IMR-90 (cell line): ENCODE results near the gene FAT1. TPM values are rescaled to one million over a fixed set of nuclear protein-coding genes. Genes with fewer than 3 reads are reported as not detected.
"Not testable (repeated sequence)": the region's sequence is repeated elsewhere in the genome, so short reads cannot be mapped to it uniquely, and the experiment has no call there.

Experiments used
- ATAC-seq: fragments of 200-7000 bp; cut with Tn5 transposase; 2 replicates; pipeline ENCODE4 v1.9.1; 2020; ENCODE audit warnings: low read depth, mild to moderate bottlenecking, moderate library complexity
- BruUV-seq: library from RNA; stranded (reverse); fragments of 400-500 nt; replicated peaks from 2 replicates; lab custom pipeline; 2021; lab: Mats Ljungman, UMichigan
- CTCF ChIA-PET: fragments of 300-600 bp; formaldehyde crosslinking; extraction: SDS; loops from one replicate; lab custom pipeline; 2021; ENCODE audit warnings: antibody characterized with exemption; lab: Yijun Ruan, JAX
- POLR2A ChIA-PET: fragments of 300-600 bp; sonication (Branson Sonifier 250); formaldehyde crosslinking; loops from one replicate; lab custom pipeline; 2022; ENCODE audit warnings: antibody characterized with exemption; ENCODE audit not compliant: unreplicated experiment; lab: Charles Lee
- DNase-seq: peaks from one replicate; pipeline ENCODE4 v3.0.0; 2013
- H2AFZ ChIP-seq: replicated peaks from 2 replicates; pipeline ENCODE3; 2013; ENCODE audit warnings: low read length, mild to moderate bottlenecking; ENCODE audit not compliant: poor library complexity
- H2AK5ac ChIP-seq: 2 replicates; pipeline ENCODE4 v1.6.1; 2013; ENCODE audit warnings: low read depth, low read length, inconsistent platforms
- H2AK9ac ChIP-seq: replicated peaks from 2 replicates; pipeline ENCODE3; 2013; ENCODE audit warnings: mild to moderate bottlenecking, low read depth, low read length, moderate library complexity; ENCODE audit not compliant: poor library complexity
- H2BK120ac ChIP-seq: 2 replicates; pipeline ENCODE4 v1.6.1; 2013; ENCODE audit warnings: low read depth, low read length, inconsistent platforms
- H2BK15ac ChIP-seq: 3 replicates; pipeline ENCODE4 v1.6.1; 2013; ENCODE audit warnings: low read depth, low read length, inconsistent platforms
- H2BK20ac ChIP-seq: 2 replicates; pipeline ENCODE4 v1.6.1; 2013; ENCODE audit warnings: low read depth, mild to moderate bottlenecking, inconsistent platforms, low read length, moderate library complexity
- H2BK5ac ChIP-seq: 2 replicates; pipeline ENCODE4 v1.6.1; 2013; ENCODE audit warnings: mild to moderate bottlenecking, low read depth, low read length, inconsistent platforms; ENCODE audit not compliant: poor library complexity, severe bottlenecking
- H3K14ac ChIP-seq: replicated peaks from 2 replicates; pipeline ENCODE4 v1.6.1; 2013; ENCODE audit warnings: low read depth, low read length, inconsistent platforms
- H3K18ac ChIP-seq: 2 replicates; pipeline ENCODE4 v1.6.1; 2013; ENCODE audit warnings: low read depth, low read length, control low read depth
- H3K23ac ChIP-seq: 2 replicates; pipeline ENCODE4 v1.6.1; 2013; ENCODE audit warnings: low read depth, low read length, inconsistent platforms
- H3K27ac ChIP-seq: 2 replicates; pipeline ENCODE4 v1.5.1; 2013; ENCODE audit warnings: mild to moderate bottlenecking, control low read depth, low read length; ENCODE audit not compliant: insufficient read depth
- H3K27me3 ChIP-seq: 2 replicates; pipeline ENCODE4 v1.6.1; 2013; ENCODE audit warnings: low read length; ENCODE audit not compliant: control insufficient read depth, insufficient read depth
- H3K36me3 ChIP-seq: 2 replicates; pipeline ENCODE4 v1.6.1; 2013; ENCODE audit warnings: low read length, mixed read lengths; ENCODE audit not compliant: control insufficient read depth, insufficient read depth
- H3K4ac ChIP-seq: 2 replicates; pipeline ENCODE4 v1.6.1; 2013; ENCODE audit warnings: low read depth, low read length, inconsistent platforms
- H3K4me1 ChIP-seq: 2 replicates; pipeline ENCODE4 v1.6.1; 2013; ENCODE audit warnings: low read length, mixed read lengths; ENCODE audit not compliant: control insufficient read depth, insufficient read depth
- H3K4me2 ChIP-seq: 2 replicates; pipeline ENCODE4 v1.6.1; 2013; ENCODE audit warnings: low read depth, mild to moderate bottlenecking, control low read depth, low read length, moderate library complexity
- H3K4me3 ChIP-seq: 2 replicates; pipeline ENCODE4 v1.5.1; 2013; ENCODE audit warnings: low read depth, mild to moderate bottlenecking, control low read depth, low read length, moderate library complexity; ENCODE audit not compliant: insufficient read depth
- H3K56ac ChIP-seq: 2 replicates; pipeline ENCODE4 v1.6.1; 2013; ENCODE audit warnings: low read length, inconsistent platforms; ENCODE audit not compliant: insufficient read depth; ENCODE audit errors: extremely low read depth
- H3K79me1 ChIP-seq, 2 experiments: 2 replicates each; pipeline ENCODE4 v1.6.1; 2013; ENCODE audit warnings: low read length in 2 of 2, inconsistent platforms in 1 of 2, low read depth in 1 of 2
- H3K9ac ChIP-seq: 2 replicates; pipeline ENCODE4 v1.6.1; 2013; ENCODE audit warnings: low read depth, low read length, control low read depth
- H3K9me1 ChIP-seq: 2 replicates; pipeline ENCODE4 v1.6.1; 2013; ENCODE audit warnings: low read length, inconsistent platforms; ENCODE audit not compliant: insufficient read depth
- H3K9me3 ChIP-seq: 2 replicates; pipeline ENCODE4 v1.6.1; 2013; ENCODE audit warnings: low read length; ENCODE audit not compliant: control insufficient read depth, insufficient read depth
- H4K20me1 ChIP-seq: 2 replicates; pipeline ENCODE4 v1.6.1; 2013; ENCODE audit warnings: low read length, inconsistent platforms; ENCODE audit not compliant: insufficient read depth
- H4K5ac ChIP-seq: 2 replicates; pipeline ENCODE4 v1.6.1; 2013; ENCODE audit warnings: mild to moderate bottlenecking, low read depth, low read length, control low read depth
- H4K8ac ChIP-seq, 2 experiments: 2 replicates each; pipeline ENCODE4 v1.6.1; 2013; ENCODE audit warnings: low read depth in 2 of 2, low read length in 2 of 2, control low read depth in 1 of 2, inconsistent platforms in 1 of 2
- H4K91ac ChIP-seq: 2 replicates; pipeline ENCODE4 v1.6.1; 2013; ENCODE audit warnings: low read depth, low read length, inconsistent platforms; ENCODE audit not compliant: insufficient read depth
- CTCF ChIP-seq: conservative IDR thresholded peaks from 2 replicates; pipeline ENCODE4 v1.5.1; 2012; ENCODE audit warnings: mild to moderate bottlenecking, low read depth, low read length, improper control_type of control experiment
- MAFK ChIP-seq: IDR thresholded peaks from 2 replicates; pipeline ENCODE4 v1.6.1; 2012; ENCODE audit warnings: low read depth, low read length, improper control_type of control experiment
- RCOR1 ChIP-seq: IDR thresholded peaks from 2 replicates; pipeline ENCODE4 v1.6.1; 2012; ENCODE audit warnings: mild to moderate bottlenecking, low read length, improper control_type of control experiment; ENCODE audit not compliant: insufficient replicate concordance
- WGBS, 2 experiments: methylation state at CpG; one replicate each; pipeline versions ENCODE4 v1.1.5 to v1.1.7; 2013; ENCODE audit warnings: missing lambda C conversion rate in 2 of 2; ENCODE audit not compliant: insufficient read length in 1 of 2; ENCODE audit errors: extremely low coverage in 2 of 2; 5-methylcytosine and 5-hydroxymethylcytosine counted together
- dilution Hi-C: fragments of 300-500 bp; cut with HindIII; formaldehyde crosslinking; loops from one replicate; pipeline ENCODE4 v1.14.3; 2018; ENCODE audit warnings: low sequenced_read_pairs; ENCODE audit not compliant: unreplicated experiment
- in situ Hi-C: fragments of 300-500 bp; cut with MboI; formaldehyde crosslinking; loops from 3 replicates; pipeline ENCODE4 v1.14.3; 2019; ENCODE audit warnings: low sequenced_read_pairs, inconsistent platforms, mixed read lengths
- intact Hi-C: fragments of 100-400 bp; cut with micrococcal nuclease; formaldehyde crosslinking; loops from 2 replicates; pipeline ENCODE4 v1.10.0; 2022
- polyA plus RNA-seq, 3 experiments: library from polyadenylated mRNA; depleted of rRNA; stranded (reverse); fragments of >200 nt; gene quantifications; 2 replicates each; pipeline ENCODE4 v1.2.3, GENCODE V29; 2012; ENCODE audit warnings: low replicate concordance in 1 of 3
- total RNA-seq: library from RNA; depleted of rRNA; stranded (reverse); fragments of >200 nt; gene quantifications from 2 replicates; pipeline ENCODE4 v1.2.3, GENCODE V29; 2012
- TF ChIP-seq, protein P1 (sequence below): fragments of 150-350 bp; IDR thresholded peaks from 2 replicates; pipeline ENCODE4 v1.6.1; 2016; ENCODE audit warnings: low read depth, mild to moderate bottlenecking, low read length, moderate library complexity, borderline replicate concordance

FAT1 gene
- total and polyA plus RNA-seq, 2 of the 4 experiments (the other 2 are of a cell fraction): 156 to 519 TPM

DNA sequence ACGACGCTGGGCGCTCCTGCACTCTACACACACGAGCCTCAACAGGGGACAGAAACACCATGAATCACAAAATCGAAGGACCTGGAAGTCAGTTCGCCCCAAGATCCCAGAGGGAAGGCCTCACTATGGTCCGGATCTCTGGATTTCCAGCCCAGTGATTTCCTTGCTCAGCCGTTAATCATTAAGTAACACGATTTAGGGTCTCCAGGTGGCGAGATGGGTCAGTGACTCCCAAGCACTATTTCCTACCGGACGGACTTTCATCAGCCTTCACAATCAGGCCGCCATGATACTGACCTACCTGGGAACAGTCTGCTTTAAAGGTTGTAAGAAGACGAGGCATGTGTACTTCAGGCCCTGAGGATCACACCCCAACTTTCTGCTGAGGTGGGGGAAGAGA, 63.7 kb downstream of the FAT1 start:
- dilution Hi-C loops (no loop called here), in situ Hi-C loops (no loop called here), intact Hi-C loops (no loop called here)
- no peak overlapping the region for H3K23ac ChIP-seq
- H3K14ac ChIP-seq: no peak overlapping the region
- H2BK5ac ChIP-seq: no peak overlapping the region
- ATAC-seq: no peak
- H3K9me1 ChIP-seq: peaks cover 22% of the 10 kb centered on the region
- H3K27ac ChIP-seq: no peak overlapping the region
- no peak overlapping the region for H3K4ac ChIP-seq
- H3K4me3 ChIP-seq: no peak overlapping the region
- CTCF ChIA-PET: no interaction called here
- 85% methylated on average over 9 of the region's 14 CpGs; no CpG with 5 or more reads in 1 of the 2 experiments for WGBS, 2 experiments
- no peak overlapping the region for H2BK120ac ChIP-seq
- peaks cover 4% of the 10 kb centered on the region; the same call in 1 of the 2 replicates for H3K4me1 ChIP-seq
- no peak overlapping the region for H3K4me2 ChIP-seq
- no peak overlapping the region for H4K8ac ChIP-seq
- TF ChIP-seq MAFK (no peak), CTCF (no peak), RCOR1 (no peak)
- TF ChIP-seq, protein P1, sequence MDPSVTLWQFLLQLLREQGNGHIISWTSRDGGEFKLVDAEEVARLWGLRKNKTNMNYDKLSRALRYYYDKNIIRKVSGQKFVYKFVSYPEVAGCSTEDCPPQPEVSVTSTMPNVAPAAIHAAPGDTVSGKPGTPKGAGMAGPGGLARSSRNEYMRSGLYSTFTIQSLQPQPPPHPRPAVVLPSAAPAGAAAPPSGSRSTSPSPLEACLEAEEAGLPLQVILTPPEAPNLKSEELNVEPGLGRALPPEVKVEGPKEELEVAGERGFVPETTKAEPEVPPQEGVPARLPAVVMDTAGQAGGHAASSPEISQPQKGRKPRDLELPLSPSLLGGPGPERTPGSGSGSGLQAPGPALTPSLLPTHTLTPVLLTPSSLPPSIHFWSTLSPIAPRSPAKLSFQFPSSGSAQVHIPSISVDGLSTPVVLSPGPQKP: no peak
- no peak overlapping the region for H3K18ac ChIP-seq
- H3K56ac ChIP-seq: no peak overlapping the region
- peaks cover 33 to 85% of the 10 kb centered on the region in 2 experiments for H3K79me1 ChIP-seq
- no peak for DNase-seq
- no peak overlapping the region for H4K91ac ChIP-seq
- peaks cover 54% of the 10 kb centered on the region for H3K36me3 ChIP-seq
- H3K9me3 ChIP-seq: no peaks in the 10 kb centered on the region
- peaks cover 81% of the 10 kb centered on the region for H4K20me1 ChIP-seq
- POLR2A ChIA-PET: interaction anchor here (0.6 kb wide), 1 partner anchor 10 kb away, joined by 5 read pairs; no protein-coding TSS in a partner anchor
- no peak overlapping the region for H2BK15ac ChIP-seq
- no peak overlapping the region for H3K9ac ChIP-seq
- H2BK20ac ChIP-seq: no peak overlapping the region
- no TSS peak for BruUV-seq
- H2AFZ ChIP-seq: no peak overlapping the region
- no peak overlapping the region for H4K5ac ChIP-seq
- H2AK9ac ChIP-seq: no peak overlapping the region
- no peaks in the 10 kb centered on the region for H3K27me3 ChIP-seq
- H2AK5ac ChIP-seq: no peak overlapping the region

- 93% methylated on average over 7 of the region's 16 CpGs; no CpG with 5 or more reads in 1 of the 2 experiments for WGBS, 2 experiments
- Histone ChIP-seq H3K36me3 (peaks cover 56% of the 10 kb centered on the region), H3K9me1 (peaks cover 24% of the 10 kb centered on the region), H4K20me1 (peaks cover 81% of the 10 kb centered on the region), H3K79me1 (peaks cover 32 to 87% of the 10 kb centered on the region in 2 experiments)
- H3K9ac ChIP-seq, H4K5ac ChIP-seq, H2BK15ac ChIP-seq, H2BK20ac ChIP-seq, H2AFZ ChIP-seq, dilution Hi-C loops, H3K9me3 ChIP-seq, ATAC-seq, H3K23ac ChIP-seq, H3K4ac ChIP-seq, in situ Hi-C loops, H4K91ac ChIP-seq, H3K56ac ChIP-seq, H4K8ac ChIP-seq, H2BK120ac ChIP-seq, H3K14ac ChIP-seq, BruUV-seq, CTCF ChIA-PET, POLR2A ChIA-PET, intact Hi-C loops, H2BK5ac ChIP-seq, H3K4me1 ChIP-seq, H2AK9ac ChIP-seq, H3K27ac ChIP-seq, H3K4me3 ChIP-seq, DNase-seq, H3K4me2 ChIP-seq, H2AK5ac ChIP-seq, H3K18ac ChIP-seq, H3K27me3 ChIP-seq: not testable (repeated sequence)
These were observed 64.2 kb downstream of the FAT1 start for GRCh38 chr4:186659456-186659855.
